Gastroesophageal sphincter (tissue), 3 donors: ENCODE measurements around the gene ABL2.

ENCODE experiments used
- CTCF ChIP-seq, 4 experiments: fragments of 200-600 bp in 2 of 4; fragments of 450-650 bp in 2 of 4; sonication (generic) in 1 of 4; IDR thresholded peaks; one replicate each; pipeline ENCODE4 v1.5.1; 2017 to 2019; ENCODE audit warnings: antibody characterized with exemption in 4 of 4, mild to moderate bottlenecking in 2 of 4, moderate library complexity in 2 of 4
- EP300 ChIP-seq: sonication (generic); formaldehyde crosslinking; IDR thresholded peaks from one replicate; pipeline ENCODE4 v1.6.1; 2017; ENCODE audit warnings: antibody characterized with exemption, mild to moderate bottlenecking
- POLR2A ChIP-seq, 2 donors: fragments of 450-650 bp; IDR thresholded peaks; one replicate each; pipeline ENCODE4 v1.6.1; 2017; ENCODE audit warnings: antibody characterized with exemption in 2 of 2, mild to moderate bottlenecking in 2 of 2, moderate library complexity in 1 of 2

- no peak for TF ChIP-seq CTCF (IDR thresholded peaks at IDR 0.05)
- TF ChIP-seq EP300: no peak
- no peak for TF ChIP-seq POLR2A (IDR thresholded peaks at IDR 0.05)
Measured at GRCh38 chr1:179104611-179105250, 124.7 kb downstream of the ABL2 start.
